ENCODE results near the gene CAMK1D.

- TF ChIP-seq POLR2A (IDR thresholded peaks at IDR 0.05) (no peak), POLR2AphosphoS5 (IDR thresholded peaks at IDR 0.05) (no peak)
Observed at GRCh38 chr10:12681252-12681651, 331.9 kb downstream of the CAMK1D start.

Measured in stomach (tissue), 4 donors.